SW 1271 (cell line): ENCODE results near the gene ZNF618.

Experiments
- DNase-seq, 2 experiments: peaks; one replicate each; lab custom pipeline; 2025; lab: John Stamatoyannopoulos, UW

Gene ZNF618

DNA sequence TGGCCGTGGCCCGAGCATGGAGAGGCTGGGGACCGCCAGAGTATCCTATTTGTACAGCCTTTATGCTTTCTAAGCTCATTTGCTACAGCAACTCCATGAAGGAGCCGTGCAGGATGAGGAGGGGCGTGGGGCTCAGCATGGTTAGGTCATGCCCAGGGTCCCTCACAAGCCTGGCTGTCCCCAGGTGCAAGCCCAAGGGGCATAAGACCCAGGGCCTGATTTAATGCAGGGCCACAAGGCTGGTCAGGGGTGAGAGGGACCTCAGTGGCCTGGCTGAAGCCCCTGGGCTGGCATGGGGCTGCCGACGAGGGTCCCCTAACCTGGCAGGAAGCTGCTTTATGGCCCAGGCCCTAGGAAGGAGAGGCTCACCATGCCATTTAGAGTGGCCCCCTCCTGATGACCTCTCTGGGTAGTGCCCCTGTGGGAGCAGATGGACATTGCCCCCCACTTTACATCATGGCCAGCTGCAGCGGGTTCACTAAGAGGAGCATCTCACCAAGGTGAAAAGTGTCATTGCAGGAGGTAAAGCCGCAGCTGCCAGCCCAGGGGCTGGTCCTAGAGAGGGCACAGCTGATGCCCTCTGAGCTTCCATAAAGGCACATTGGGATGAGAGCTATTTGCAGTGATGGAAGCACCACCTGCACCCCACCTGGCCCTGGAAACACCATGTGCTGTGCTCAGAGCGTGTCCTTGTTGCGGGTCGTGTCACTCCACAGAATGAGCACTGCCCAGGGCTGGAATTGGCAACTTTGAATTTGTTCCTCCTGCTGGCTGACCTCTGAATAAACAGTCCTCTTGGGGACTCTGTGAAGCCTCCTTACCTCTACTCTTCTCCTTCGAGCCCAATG, 58.9 kb downstream of the ZNF618 start:
- no peak for DNase-seq

DNA sequence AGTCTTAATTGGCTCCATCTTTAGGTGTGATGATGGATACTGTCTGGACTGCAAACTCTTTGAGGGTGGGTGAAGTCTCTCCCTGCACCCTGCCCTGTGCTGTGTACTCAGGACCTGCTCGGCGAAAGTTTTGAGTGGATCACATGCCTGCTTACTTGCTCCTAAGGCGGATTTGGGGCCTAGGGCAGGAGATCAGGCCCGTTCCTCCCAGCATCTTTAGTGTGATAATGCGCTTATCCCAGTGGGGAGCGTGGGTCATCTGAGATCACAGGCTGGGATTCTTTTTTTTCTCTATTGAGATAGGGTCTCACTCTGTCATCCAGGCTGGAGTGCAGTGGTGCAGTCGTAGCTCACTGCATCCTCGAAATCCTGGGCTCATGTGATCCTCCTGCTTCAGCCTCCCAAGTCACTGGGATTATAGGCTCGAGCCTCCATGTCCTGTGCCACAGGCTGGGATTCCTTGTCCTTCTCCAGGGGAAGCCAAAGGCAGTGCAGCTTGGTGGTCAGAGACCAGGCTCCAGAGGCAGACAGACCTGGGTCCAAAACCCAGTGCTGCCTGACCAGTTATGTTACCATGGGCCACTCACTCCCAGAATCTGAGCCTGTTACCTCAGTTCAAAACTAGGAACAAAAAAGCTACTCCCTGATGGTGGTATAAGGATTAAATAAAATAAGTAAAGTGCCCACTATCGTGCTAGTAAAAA, 59.7 kb downstream of the ZNF618 start:
- no peak for DNase-seq

DNA sequence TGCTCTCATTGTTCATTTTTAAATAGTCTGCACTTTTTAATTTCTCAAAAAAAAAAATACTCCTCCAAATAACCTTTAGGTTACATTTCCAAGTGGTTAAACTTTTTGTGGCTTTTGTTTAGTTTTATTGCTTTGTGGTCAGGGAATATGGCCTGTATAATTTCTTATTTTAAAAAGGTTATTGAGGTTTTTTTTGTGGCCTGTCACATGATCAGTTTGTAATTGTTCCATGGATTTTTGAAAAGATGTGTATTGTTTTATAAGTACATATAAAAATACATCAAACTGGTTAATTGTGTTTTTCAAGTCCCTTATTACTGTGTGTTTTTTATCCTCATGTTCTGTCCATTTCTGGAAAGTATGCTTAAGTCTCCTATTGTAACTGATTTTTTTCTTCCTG, 64.0 kb downstream of the ZNF618 start:
- no peak for DNase-seq

DNA sequence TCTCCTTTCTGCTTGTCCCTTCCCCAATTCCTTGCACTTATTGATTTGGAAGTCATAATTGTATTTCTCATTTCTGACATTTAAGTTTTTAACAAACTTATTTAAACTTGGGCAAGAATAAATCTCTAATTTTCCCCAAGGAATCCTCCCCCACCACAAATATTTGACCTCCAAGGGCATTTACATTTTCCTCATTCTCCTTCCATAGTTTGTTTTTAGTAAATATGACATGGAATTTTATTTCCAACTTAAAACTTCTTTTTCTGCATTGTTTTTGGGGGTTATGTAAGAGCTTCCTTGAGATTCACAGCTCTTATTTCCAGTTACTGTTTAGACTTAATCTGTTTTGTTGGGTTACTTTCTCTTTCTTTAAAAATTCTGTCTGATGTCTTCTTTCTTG, 64.9 kb downstream of the ZNF618 start:
- no peak for DNase-seq

DNA sequence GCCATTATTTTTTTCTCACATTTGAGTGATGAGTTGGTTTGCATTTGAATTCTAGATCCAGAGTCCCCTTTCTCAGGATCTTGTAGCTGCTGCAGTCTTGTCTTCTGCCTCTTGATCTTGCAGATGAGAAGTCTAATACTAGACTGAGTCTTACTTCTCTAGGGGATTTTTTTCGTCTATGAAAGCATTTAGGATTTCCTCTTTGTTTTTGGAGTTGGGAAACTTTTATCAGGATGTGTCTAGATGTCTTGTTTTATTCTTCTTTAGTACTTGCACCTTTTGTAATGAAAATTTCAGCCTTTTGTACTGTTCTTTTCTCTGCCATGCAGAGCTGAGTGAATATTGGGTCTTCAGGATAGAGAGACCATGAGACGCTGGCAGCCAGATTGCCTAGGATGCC, 65.4 kb downstream of the ZNF618 start:
- no peak for DNase-seq

DNA sequence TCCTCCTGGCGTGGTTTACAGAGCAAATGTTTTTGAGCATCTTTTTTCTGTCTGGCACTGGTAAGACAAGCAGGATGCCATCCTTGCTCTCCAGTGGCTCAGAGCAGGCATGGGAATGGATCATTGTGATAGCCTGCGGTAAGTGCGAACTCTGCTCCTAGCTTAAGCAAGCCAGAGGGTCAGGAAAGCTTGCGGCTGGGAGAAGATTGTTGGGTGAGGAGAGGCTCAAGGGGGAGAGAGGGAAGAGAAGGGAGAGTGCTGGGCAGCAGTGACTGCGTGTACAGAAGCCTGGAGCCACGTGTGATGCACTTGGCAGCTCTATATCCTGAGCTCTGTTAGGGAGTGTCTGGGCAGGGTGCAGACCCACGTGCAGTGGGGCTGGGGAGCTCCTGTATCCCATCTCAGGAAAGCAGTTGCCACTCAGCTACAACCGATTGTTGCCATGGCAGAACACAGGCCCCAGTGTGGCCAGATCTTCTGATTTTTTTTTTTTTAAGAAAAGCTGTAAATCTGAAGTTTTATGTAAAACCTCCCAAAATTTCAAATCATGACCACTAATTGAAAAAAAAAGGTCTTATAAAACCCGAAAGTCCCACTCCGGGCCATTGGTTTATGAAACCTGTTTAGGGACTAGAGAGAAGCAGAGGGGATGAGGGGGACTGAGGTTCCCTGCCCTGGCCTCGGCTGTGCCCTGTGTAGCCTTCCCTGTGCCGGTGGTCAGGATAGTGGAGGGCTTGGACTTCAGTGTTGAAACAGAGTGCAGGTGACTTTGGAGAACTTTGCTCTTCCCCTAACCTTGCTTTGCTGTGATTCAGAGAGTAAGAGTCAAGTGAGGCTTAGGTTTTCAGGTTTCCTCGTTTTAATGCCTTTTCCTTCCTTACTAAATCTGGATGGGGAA, 67.3 kb downstream of the ZNF618 start:
- no peak for DNase-seq

DNA sequence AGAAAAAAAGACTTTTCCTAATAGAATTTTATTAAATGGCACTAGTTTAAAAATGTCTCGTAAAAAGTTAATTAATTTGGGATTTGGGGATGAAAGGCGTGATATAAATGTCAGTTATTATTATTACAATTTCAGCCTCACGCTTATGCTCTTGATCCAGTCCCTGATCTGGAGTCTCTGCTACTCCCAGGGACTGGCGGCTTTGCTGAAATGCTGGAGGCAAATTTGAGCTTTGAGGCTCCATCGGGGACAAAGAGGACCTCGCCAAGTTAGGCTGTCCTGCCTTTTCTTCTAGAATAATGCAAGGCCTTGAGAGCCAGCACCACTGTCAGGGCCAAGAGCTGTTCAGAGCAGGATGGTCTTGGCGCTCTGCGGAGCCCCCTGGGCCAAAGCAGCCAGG, 69.7 kb downstream of the ZNF618 start:
- DNase-seq, result no peak

DNA sequence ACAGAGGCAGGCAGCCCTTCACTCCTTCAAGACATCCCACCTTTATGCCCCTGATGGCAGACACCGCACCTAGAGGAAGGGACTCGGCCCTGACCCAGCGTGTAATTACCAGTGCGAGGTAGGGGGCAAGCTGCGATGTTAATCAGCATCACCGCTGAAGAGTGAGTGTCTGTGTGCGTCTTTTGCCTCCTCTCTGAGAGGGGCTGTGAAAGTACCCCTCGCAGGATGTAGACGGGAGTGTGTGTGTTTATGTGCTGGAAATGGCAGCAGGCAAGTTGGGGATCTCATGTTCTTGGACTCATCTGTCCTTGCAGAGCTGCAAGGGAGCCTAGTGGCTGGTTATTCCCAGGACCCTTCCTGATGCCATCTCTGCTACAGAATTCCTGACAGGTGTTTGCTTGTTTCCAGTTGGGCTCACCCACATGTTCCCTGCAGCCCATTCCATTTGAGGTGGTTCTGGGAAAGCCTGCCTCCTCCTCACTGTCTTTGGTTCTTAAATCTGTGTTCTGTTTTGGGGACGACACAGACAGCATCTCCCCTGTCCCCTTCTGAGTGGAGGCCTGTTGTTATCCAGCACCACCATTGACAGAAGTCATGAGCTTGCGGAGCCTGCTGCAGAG, 70.5 kb downstream of the ZNF618 start:
- no peak for DNase-seq

DNA sequence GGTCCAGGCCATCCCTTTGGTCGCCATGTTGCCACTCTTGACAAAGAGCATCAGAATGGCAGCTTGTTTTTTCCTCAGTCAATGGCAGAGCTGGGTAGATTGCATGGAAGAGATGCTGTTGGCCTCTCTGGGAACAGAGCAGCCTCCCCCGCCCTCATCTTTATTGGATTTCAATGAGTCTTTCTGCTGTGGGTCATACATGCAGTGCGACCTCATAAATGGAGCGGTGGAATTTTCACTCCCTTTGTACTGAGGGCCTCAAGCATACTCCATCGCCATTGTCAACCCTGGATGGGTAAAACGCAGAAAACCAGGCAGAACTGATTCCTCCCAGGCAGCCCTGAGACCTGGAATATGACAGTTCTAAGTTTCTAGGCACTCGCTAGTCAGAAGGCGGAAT, 71.8 kb downstream of the ZNF618 start:
- no peak for DNase-seq

DNA sequence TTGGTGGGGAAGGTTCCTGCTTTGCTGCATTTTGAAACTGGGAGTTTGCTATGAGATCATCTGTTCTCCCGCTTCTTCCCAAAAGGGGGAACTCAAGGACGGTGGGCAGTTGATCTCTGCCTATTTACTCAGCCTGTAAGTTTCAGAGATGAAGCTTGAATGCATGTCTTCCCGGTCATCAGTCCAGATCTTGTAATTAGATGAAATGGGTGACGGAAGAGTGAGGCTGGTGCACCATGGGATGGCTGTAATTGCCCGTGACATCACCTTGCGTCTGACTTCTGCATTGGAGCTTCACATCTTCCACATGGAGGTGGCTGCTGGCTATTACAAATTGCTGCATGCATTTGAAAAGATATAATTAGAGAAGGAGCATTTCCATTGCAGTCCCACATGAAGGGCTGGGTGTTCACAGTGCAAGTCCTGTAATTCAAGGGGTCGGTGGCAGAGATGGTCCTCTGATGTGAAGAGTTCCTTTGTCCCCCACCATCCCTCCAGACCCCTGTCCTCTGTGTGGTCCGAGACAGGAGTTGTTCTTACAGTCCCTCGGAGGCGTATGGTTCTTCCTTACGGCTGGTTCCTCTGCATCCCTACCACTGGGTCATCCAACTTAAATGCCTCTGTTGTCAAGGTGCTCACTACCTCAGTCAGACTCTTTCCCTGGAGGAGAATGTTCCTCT, 72.9 kb downstream of the ZNF618 start:
- no peak for DNase-seq

DNA sequence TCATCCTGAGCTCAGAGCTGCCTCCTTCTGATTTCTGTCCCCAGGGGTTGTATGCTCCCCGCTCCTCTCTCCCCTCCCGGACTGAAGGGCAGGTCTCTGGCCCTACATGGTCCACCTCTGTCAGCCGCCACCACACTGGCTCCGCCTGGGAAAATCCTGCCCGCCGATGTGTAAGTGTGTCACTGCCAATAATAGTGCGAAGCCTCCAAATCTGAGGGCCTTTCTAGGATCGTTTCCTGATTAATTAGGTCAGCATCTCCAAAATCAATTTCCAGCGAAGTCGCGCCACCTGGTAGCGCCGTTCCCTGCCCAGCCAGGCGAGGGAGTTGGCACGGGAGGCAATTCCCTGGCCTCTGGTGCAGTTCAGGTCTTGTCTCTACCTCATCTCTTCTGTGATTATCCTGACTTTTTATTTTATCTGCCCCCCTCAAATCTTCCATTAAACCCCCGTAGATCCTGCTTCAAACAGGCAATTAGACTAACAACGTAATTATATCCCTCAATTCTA, 73.5 kb downstream of the ZNF618 start:
- no peak for DNase-seq

DNA sequence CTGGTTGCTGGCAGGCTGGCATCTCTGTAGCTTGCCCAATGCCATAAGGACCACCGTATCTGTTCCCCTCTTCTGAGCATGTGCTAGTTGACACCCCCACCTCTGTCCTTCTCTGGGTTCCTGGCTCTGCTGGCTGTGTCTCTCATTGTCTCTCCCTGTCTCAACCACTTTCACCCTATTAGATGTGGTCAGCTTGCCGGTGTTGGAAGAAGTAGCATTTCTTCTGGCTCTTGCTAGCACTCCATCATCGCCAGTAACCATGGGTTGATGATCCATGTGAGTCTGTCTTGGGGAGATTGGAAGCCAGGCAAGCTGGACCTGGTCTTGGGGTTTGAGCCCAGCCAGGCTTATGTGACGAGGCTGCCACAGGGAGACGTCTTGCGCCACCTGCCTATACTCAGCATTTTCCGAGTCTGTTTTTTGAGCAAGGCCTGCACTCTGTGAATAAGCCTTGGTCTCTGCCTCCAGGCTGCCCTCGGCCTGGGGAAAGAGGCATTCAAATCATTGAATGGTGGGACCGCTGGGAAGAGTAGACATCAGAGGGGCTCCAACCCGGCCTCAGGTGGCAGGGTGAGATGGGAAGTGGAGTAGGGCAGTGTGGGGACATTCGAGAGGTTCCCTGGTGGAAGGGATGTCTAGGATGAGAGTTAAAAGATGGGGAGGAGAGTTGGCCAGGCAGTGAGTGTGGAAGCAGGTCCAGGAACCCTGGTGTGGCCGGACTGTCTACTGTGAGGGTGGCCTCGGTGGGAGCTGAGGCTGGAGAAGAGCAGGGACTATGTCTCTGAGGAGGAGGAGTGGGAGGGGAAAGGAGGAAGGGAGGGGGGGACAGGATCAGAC, 74.3 kb downstream of the ZNF618 start:
- no peak for DNase-seq

DNA sequence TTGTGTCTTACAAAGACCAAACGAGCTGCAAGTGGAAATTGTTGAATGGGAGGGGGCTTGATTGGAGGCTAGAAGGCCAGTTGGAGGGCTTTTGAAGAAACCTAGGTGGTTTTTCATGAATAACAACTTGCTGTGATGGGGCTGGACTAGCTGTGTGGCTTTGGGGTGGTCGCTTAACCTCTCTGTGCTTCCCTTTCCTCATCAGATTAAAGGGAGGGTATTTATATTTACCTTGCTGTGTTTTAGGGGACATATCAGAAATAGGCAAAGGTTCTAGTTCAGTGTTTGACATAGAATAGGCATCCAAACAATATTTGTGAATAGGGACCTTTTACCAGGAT, 74.9 kb downstream of the ZNF618 start:
- no peak for DNase-seq

DNA sequence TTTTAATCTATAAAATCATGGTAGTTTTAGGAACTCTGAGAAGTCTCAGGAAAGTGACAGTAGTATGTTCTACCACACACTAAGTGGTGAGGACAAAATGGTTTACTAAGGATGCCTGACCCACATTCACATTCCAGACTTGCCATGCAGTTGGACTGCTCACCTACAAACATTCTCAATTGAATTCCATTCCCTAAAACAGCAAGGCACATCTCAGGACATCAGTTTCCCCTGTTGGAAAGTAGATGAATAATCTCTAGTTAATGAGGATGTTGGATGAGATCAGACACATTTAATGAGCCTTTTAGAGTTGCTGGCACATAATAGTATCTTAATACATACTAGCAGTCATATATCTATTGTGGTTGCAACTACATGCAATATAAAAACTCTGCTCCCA, 76.6 kb downstream of the ZNF618 start:
- DNase-seq, result no peak

DNA sequence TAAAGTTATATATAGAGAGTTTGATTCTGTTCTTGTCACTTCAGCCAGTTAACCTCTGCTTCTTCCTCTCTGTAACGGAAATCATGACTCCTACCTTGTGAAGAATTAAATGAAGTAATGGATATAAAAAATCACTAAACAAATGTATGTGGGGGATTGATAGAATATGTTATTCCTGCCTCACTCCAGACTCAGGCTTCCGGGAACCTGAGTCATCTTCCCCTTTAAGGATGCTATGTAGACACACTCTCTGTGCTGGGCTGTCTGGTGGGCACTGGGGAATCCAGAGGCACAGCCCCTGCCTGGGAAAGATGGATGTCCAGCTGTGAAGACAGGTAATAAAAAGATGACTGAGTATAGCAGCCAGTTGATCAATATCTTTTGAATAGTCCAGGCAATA, 77.4 kb downstream of the ZNF618 start:
- no peak for DNase-seq

DNA sequence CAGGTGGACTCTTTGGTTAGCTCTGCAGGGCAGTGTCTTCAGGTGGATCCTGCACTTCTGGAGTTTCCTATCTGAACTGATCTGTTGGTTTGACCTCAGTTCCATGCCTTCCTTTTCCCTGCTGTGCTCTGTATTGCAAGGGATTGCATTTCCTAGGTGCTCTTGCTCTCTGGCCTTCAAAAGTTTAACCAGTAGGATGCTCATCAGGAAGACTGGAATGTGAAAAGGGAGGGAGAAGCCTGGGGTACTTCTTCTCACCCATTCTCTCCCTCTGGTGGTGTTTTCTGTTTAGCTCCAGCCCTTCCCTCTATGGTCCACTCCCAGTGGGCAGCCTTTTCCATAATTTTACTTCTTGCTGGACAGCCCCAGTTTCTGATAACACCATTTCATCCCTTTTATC, 78.5 kb downstream of the ZNF618 start:
- no peak for DNase-seq

DNA sequence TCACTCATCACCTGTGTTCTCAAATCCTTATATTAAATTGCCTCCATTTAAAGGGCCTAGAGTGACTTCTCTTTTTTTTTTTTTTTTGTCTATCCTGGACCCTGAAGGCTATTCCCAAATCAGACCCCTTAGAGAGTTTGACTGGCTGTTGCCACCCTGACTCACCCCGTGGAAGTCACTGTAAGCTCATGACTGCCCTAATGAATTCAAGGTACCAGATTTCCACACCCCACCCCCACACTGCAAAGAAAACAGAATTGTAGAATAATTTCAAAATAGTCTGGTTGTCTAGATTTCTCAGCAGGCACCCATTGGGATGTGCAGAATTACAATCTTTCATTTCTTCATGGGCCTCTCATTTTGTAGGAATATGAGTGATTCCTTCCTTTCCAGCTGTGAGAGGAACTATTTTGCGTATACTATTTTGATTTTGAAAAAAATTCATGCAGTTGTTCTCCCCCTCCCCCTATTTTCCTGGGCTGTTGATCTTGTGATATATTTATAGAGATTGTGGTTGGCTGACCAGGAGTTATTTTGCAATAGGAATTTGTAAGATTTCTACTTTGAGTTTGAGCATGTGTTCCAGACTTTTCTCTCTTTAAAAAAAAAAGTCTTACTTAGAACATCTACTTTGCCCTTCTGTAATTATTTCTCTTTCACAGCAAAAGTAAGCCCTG, 79.1 kb downstream of the ZNF618 start:
- no peak for DNase-seq

DNA sequence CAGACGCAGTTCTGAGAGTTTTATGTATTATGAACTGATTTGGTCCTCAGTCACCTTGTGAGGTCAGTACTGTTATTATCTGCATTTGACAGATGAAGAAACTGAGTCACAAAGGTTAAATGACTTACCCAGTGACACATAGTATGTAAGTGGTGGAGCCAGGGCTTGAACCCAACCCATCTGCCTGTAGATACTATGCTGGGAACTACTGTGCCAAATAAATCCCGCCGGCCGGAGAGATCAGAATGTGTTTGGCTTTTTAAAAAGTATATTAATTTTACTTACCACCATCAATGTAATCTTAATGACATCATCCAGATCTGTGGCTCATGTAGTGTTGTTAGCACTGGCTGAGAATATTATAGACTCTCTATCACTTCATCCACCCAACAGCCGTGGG, 80.8 kb downstream of the ZNF618 start:
- no peak for DNase-seq

DNA sequence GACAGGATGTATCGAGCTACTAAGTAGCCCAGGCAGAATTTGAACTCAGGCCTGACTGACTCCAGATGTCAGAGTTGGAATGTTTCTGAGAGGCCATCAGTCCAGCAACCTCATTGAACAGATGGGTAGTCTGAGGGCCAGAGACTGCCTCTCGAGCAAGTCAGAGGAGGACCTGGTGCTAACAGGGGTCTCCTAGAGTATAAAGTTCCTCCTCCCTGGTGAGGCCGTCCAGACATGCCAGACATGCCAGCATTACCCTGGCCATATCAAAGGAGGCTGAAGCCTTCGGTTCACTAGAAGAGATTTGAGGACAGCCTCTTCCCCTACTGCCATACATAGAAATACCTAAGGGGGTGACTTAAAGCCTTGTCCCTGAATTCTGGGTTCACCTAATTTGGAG, 81.2 kb downstream of the ZNF618 start:
- DNase-seq, result no peak

DNA sequence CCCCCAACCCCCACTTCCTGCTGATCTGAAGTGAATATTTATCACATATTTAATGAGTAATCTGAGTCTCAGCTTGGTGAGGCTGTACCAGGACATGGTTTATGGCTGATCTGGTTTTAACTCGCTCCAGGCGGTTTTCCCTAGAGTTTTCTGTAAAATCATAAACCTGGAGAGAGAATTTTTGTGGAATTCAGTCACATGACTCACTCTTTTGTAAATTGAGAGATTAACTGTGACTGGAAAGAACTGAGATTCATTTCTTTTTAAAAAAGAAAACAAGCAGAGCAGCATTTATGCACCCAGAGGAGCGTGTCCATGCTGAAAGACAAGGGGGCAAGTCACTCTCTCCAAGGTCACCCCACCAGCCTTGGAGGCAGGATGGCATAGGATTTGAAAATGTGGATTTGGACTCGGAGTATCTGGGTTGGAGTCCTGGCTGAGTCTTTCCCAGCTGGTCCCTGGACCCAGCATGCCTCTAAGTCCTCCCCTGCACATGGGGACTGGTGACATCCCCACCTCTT, 81.8 kb downstream of the ZNF618 start:
- DNase-seq, result no peak
